ENCODE measurements around the gene DNAH6.

GRCh38 chr2:84546551-84546950 lies 30.3 kb downstream of the DNAH6 start:
- TF ChIP-seq, protein P1, sequence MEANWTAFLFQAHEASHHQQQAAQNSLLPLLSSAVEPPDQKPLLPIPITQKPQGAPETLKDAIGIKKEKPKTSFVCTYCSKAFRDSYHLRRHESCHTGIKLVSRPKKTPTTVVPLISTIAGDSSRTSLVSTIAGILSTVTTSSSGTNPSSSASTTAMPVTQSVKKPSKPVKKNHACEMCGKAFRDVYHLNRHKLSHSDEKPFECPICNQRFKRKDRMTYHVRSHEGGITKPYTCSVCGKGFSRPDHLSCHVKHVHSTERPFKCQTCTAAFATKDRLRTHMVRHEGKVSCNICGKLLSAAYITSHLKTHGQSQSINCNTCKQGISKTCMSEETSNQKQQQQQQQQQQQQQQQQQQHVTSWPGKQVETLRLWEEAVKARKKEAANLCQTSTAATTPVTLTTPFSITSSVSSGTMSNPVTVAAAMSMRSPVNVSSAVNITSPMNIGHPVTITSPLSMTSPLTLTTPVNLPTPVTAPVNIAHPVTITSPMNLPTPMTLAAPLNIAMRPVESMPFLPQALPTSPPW (CRISPR knock-in tag; IDR thresholded peaks at IDR 0.05) = no peak
- no peak for TF ChIP-seq PBX2 (CRISPR knock-in tag; IDR thresholded peaks at IDR 0.05; ENCODE audit: low read depth)
- no peak for TF ChIP-seq PBX2 (tag; conservative IDR thresholded peaks at IDR 0.05; ENCODE audit: low read depth)
- no peak for TF ChIP-seq CEBPB (tag; IDR thresholded peaks at IDR 0.05)
- TF ChIP-seq JUN (IDR thresholded peaks at IDR 0.05; ENCODE audit: borderline replicate concordance, low read depth, low read length) = no peak
- TF ChIP-seq JUN (CRISPR knock-in tag; IDR thresholded peaks at IDR 0.05; ENCODE audit: borderline replicate concordance) = no peak
